ENCODE measurements around the gene HCK. TPM values are rescaled to one million over a fixed set of nuclear protein-coding genes. Genes with fewer than 3 reads are reported as not detected.

HCK gene
- total RNA-seq, 2 experiments from 2014 or later: 0.67 to 1.0 TPM

GRCh38 chr20:32035426-32035779 lies 16.6 kb upstream of the HCK start:
- Mint-ChIP-seq H3K9me3 (no peaks in the 10 kb centered on the region), H3K27me3 (peaks cover 81% of the 10 kb centered on the region), H3K4me3 (no peak overlapping the region), H3K36me3 (ENCODE audit: low read depth) (no peaks in the 10 kb centered on the region), H3K4me1 (ENCODE audit: low read depth) (no peaks in the 10 kb centered on the region), H3K27ac (no peak overlapping the region)
- POLR2A ChIA-PET: no interaction called here
- Histone ChIP-seq H3K4me3 (ENCODE audit: low read length) (no peak overlapping the region), H3K9me3 (ENCODE audit: control insufficient read depth in 1 of 2, insufficient read depth in 1 of 2, low read length in 2 of 2) (no peaks in the 10 kb centered on the region), H3K4me1 (ENCODE audit: insufficient read depth, low read length) (peaks cover 15% of the 10 kb centered on the region), H3K36me3 (ENCODE audit: insufficient read depth, low read length) (no peaks in the 10 kb centered on the region), H3K27me3 (ENCODE audit: control insufficient read depth in 1 of 2, insufficient read depth in 2 of 2, low read length in 2 of 2) (peaks cover 24 to 28% of the 10 kb centered on the region in 2 experiments), H3K27ac (ENCODE audit: low read depth in 1 of 2, low read length in 2 of 2) (no peak overlapping the region)
- CTCF ChIA-PET: interaction anchor here (1.2 kb wide), 1 partner anchor 183 kb away, joined by 3 read pairs; no protein-coding TSS in a partner anchor
- ATAC-seq (ENCODE audit: poor library complexity) (no peak), DNase-seq (peak in 1 of 14 experiments; percentile 33)
- TF ChIP-seq CTCF (IDR thresholded peaks at IDR 0.05): no peak
- intact Hi-C loops (cut with DNase I, micrococcal nuclease): no loop called here

GRCh38 chr20:32036252-32036651 lies 15.8 kb upstream of the HCK start:
- Mint-ChIP-seq H3K4me3 (no peak overlapping the region), H3K36me3 (ENCODE audit: low read depth) (no peaks in the 10 kb centered on the region), H3K4me1 (ENCODE audit: low read depth) (no peaks in the 10 kb centered on the region), H3K9me3 (no peaks in the 10 kb centered on the region), H3K27ac (no peak overlapping the region), H3K27me3 (peaks cover 87% of the 10 kb centered on the region)
- CTCF ChIA-PET: interaction anchor here (1.2 kb wide), 1 partner anchor 184 kb away, joined by 3 read pairs; no protein-coding TSS in a partner anchor
- no peak for TF ChIP-seq CTCF (IDR thresholded peaks at IDR 0.05)
- Histone ChIP-seq H3K27ac (ENCODE audit: low read depth in 1 of 2, low read length in 2 of 2) (no peak overlapping the region), H3K36me3 (ENCODE audit: insufficient read depth, low read length) (no peaks in the 10 kb centered on the region), H3K4me3 (ENCODE audit: low read length) (no peak overlapping the region), H3K4me1 (ENCODE audit: insufficient read depth, low read length) (peaks cover 13% of the 10 kb centered on the region), H3K9me3 (ENCODE audit: control insufficient read depth in 1 of 2, insufficient read depth in 1 of 2, low read length in 2 of 2) (no peaks in the 10 kb centered on the region), H3K27me3 (ENCODE audit: control insufficient read depth in 1 of 2, insufficient read depth in 2 of 2, low read length in 2 of 2) (peaks cover 19 to 32% of the 10 kb centered on the region in 2 experiments)
- ATAC-seq (ENCODE audit: poor library complexity) (no peak), DNase-seq (no peak)
- POLR2A ChIA-PET: no interaction called here
- intact Hi-C loops (cut with DNase I, micrococcal nuclease): no loop called here

- Mint-ChIP-seq H3K27ac (no peak overlapping the region), H3K36me3 (ENCODE audit: low read depth) (no peaks in the 10 kb centered on the region), H3K9me3 (no peaks in the 10 kb centered on the region), H3K4me1 (ENCODE audit: low read depth) (no peaks in the 10 kb centered on the region), H3K4me3 (no peak overlapping the region), H3K27me3 (peaks cover 86% of the 10 kb centered on the region)
- H3K9me3 ChIP-seq (ENCODE audit: control insufficient read depth in 1 of 2, insufficient read depth in 1 of 2, low read length in 2 of 2): no peaks in the 10 kb centered on the region
- ATAC-seq (ENCODE audit: poor library complexity) (no peak), DNase-seq (no peak)
- H3K4me3 ChIP-seq (ENCODE audit: low read length): no peak overlapping the region
- ChIA-PET CTCF (no interaction called here), POLR2A (no interaction called here)
- H3K36me3 ChIP-seq (ENCODE audit: insufficient read depth, low read length): no peaks in the 10 kb centered on the region
- peaks cover 7% of the 10 kb centered on the region for H3K4me1 ChIP-seq (ENCODE audit: insufficient read depth, low read length)
- H3K27ac ChIP-seq (ENCODE audit: low read depth in 1 of 2, low read length in 2 of 2): no peak overlapping the region
- intact Hi-C loops (cut with DNase I, micrococcal nuclease): no loop called here
- no peak for TF ChIP-seq CTCF (IDR thresholded peaks at IDR 0.05)
- H3K27me3 ChIP-seq (ENCODE audit: control insufficient read depth in 1 of 2, insufficient read depth in 2 of 2, low read length in 2 of 2): peaks cover 13 to 32% of the 10 kb centered on the region in 2 experiments
Observed at GRCh38 chr20:32036716-32037485, 15.1 kb upstream of the HCK start.

Data from CD4-positive, alpha-beta T cell (primary cell).